ENCODE data around the gene CYP2S1. TPM values are rescaled to one million over a fixed set of nuclear protein-coding genes. Genes with fewer than 3 reads are reported as not detected.
A peak's percentile ranks its signal among the peaks of the same experiment; 100 is the strongest.
"Not testable (repeated sequence)": the region's sequence is repeated elsewhere in the genome, so short reads cannot be mapped to it uniquely, and the experiment has no call there.

CYP2S1 gene
- total and polyA plus RNA-seq, 9 of the 15 experiments (the other 6 are each of a cell fraction or from before 2014, with no cell fraction given), result 0.07 to 1.9 (median 0.41) TPM

- not testable (repeated sequence) for H3K9me1 ChIP-seq (ENCODE audit: control insufficient read depth, insufficient read depth, low read length); H3K9me3 ChIP-seq (replicated peaks; ENCODE audit: control insufficient read depth, insufficient read depth, low read depth, low read length); H3K9ac ChIP-seq (ENCODE audit: insufficient read depth in 1 of 2, low read depth in 2 of 2, low read length in 2 of 2); H3K36me3 ChIP-seq (ENCODE audit: control insufficient read depth, insufficient read depth, low read length); H4K20me1 ChIP-seq (replicated peaks; ENCODE audit: control insufficient read depth, insufficient read depth, low read length); BruUV-seq (replicated peaks); H3K4me3 ChIP-seq; H3K27ac ChIP-seq (ENCODE audit: extremely low read depth, low read depth, low read length); H2AFZ ChIP-seq (ENCODE audit: low read depth, low read length); H3K4me2 ChIP-seq (ENCODE audit: insufficient read depth, low read length); H3K79me2 ChIP-seq (ENCODE audit: control insufficient read depth, insufficient read depth, low read length); TF ChIP-seq JUN (CRISPR knock-in tag; IDR thresholded peaks at IDR 0.05; ENCODE audit: borderline replicate concordance); MYC (CRISPR knock-in tag; IDR thresholded peaks at IDR 0.05; ENCODE audit: borderline replicate concordance, low read depth)
- FAIRE-seq (peak; percentile 96), DNase-seq (ENCODE audit: extremely low read depth in 1 of 4, low spot score in 3 of 4) (peak; percentile 56 to 89 (median 68)), ATAC-seq (peak; percentile 96)
- CTCF ChIA-PET (ENCODE audit: low intra/inter-chr PET ratio), result interaction anchor here (0.6 to 3.8 kb wide), 8 partner anchors 57 to 495 kb away, joined by 3 to 25 read pairs (median 4); no protein-coding TSS in a partner anchor
- WGBS (ENCODE audit: insufficient coverage, low coverage, missing lambda C conversion rate), result 0% methylated on average over 2 of the region's 7 CpGs
- Histone ChIP-seq H3K27me3 (ENCODE audit: control insufficient read depth in 2 of 2, insufficient read depth in 2 of 2, low read length in 2 of 2) (peaks cover 0 to 19% of the 10 kb centered on the region in 2 experiments; a peak in 2 of 5 replicates), H3K4me1 (replicated peaks in 1 of 2; ENCODE audit: control insufficient read depth in 2 of 2, insufficient read depth in 2 of 2, low read length in 2 of 2) (peaks cover 10 to 15% of the 10 kb centered on the region in 2 experiments; a peak in 4 of 5 replicates)
- intact Hi-C loops (cut with micrococcal nuclease), result loop anchor here (1.0 to 10.0 kb wide), 3 partner anchors 58 to 240 kb away; partner anchors contain the start of gene ERICH4
- POLR2A ChIA-PET, result interaction anchor here (0.6 to 3.3 kb wide), 5 partner anchors 17 to 147 kb away, joined by 3 to 16 read pairs (median 3); partner anchors contain the start of gene HNRNPUL1
- in situ Hi-C loops (cut with MboI), result loop anchor here (5.0 to 10.0 kb wide), 2 partner anchors 58 to 370 kb away; partner anchors contain the start of genes CEACAM21 and HNRNPUL1
- TF ChIP-seq RAD21 (CRISPR knock-in tag; conservative IDR thresholded peaks at IDR 0.05 in 1 of 2, IDR thresholded peaks at IDR 0.05 in 1 of 2) (peak; percentile 91 to 98), BCOR (IDR thresholded peaks at IDR 0.05) (0 out of 2 replicates have a peak, but pooled peaks have one; percentile 23), ZNF263 (CRISPR knock-in tag; IDR thresholded peaks at IDR 0.05; ENCODE audit: borderline replicate concordance) (peak; percentile 72; the same call in 1 of the 2 replicates), RFX5 (IDR thresholded peaks at IDR 0.05; ENCODE audit: low read depth, low read length) (peak; percentile 63; the same call in 1 of the 2 replicates), BHLHE40 (IDR thresholded peaks at IDR 0.05; ENCODE audit: low read length) (peak; percentile 42), MAFK (IDR thresholded peaks at IDR 0.05; ENCODE audit: low read length) (0 out of 2 replicates have a peak, but pooled peaks have one; percentile 19), TBL1XR1 (IDR thresholded peaks at IDR 0.05; ENCODE audit: low read length in 2 of 2) (peak in 1 of 2 experiments; percentile 25; a peak in 1 of 4 replicates), JUN (IDR thresholded peaks at IDR 0.05; ENCODE audit: borderline replicate concordance, low read depth, low read length) (0 out of 2 replicates have a peak, but pooled peaks have one; percentile 5), ZNF764 (CRISPR knock-in tag; IDR thresholded peaks at IDR 0.05; ENCODE audit: low read depth) (peak; percentile 75; the same call in 1 of the 2 replicates), CXXC5 (CRISPR knock-in tag; IDR thresholded peaks at IDR 0.05) (0 out of 2 replicates have a peak, but pooled peaks have one; percentile 11), GABPB1 (CRISPR knock-in tag; IDR thresholded peaks at IDR 0.05) (0 out of 2 replicates have a peak, but pooled peaks have one; percentile 27), MYC (IDR thresholded peaks at IDR 0.05; ENCODE audit: low read depth, low read length) (0 out of 2 replicates have a peak, but pooled peaks have one; percentile 32), ZNF384 (IDR thresholded peaks at IDR 0.05; ENCODE audit: low read depth, low read length) (peak; percentile 40), DEAF1 (CRISPR knock-in tag; IDR thresholded peaks at IDR 0.05) (peak; percentile 95), RCOR1 (IDR thresholded peaks at IDR 0.05; ENCODE audit: borderline replicate concordance in 1 of 2, low read depth in 2 of 2, low read length in 2 of 2) (peak in 1 of 2 experiments; percentile 74; a peak in 2 of 4 replicates), HLTF (IDR thresholded peaks at IDR 0.05) (peak; percentile 79; the same call in 1 of the 2 replicates)
Measured at GRCh38 chr19:41204338-41204737, 11.3 kb downstream of the CYP2S1 start.
